Astrocyte (in vitro differentiated cells and primary cell): ENCODE measurements around the gene RRAS.

Experiments used
- CTCF ChIP-seq: IDR thresholded peaks from 2 replicates; pipeline ENCODE4 v1.5.1; 2011; ENCODE audit warnings: low read depth, mild to moderate bottlenecking, inconsistent platforms, low read length, moderate library complexity; ENCODE audit not compliant: insufficient read depth
- EZH2 ChIP-seq: IDR thresholded peaks from 2 replicates; pipeline ENCODE4 v1.6.1; 2012; ENCODE audit warnings: mild to moderate bottlenecking, low read length, inconsistent platforms; ENCODE audit not compliant: insufficient read depth

GRCh38 chr19:49635530-49636232 lies 4.3 kb downstream of the RRAS start:
- TF ChIP-seq EZH2 (no peak), CTCF (no peak)
